Measurements from ENCODE around the gene MOG.
A peak's percentile ranks its signal among the peaks of the same experiment; 100 is the strongest.

GRCh38 chr6:29696147-29697125 is 39.5 kb downstream of the MOG start:
- TF ChIP-seq CTCF (conservative IDR thresholded peaks at IDR 0.05; ENCODE audit: low read length): peak; percentile 70
- no peak for TF ChIP-seq EZH2phosphoT487 (IDR thresholded peaks at IDR 0.05; ENCODE audit: borderline replicate concordance, low read depth, low read length)

All from OCI-LY7 (cell line).